Raji (cell line): ENCODE measurements around the gene IL12RB2.

Source experiments
- POLR2A ChIP-seq: IDR thresholded peaks from 2 replicates; pipeline ENCODE4 v1.6.1; 2011; ENCODE audit warnings: low read depth, low read length, control low read depth; ENCODE audit not compliant: insufficient read depth

The IL12RB2 gene

GRCh38 chr1:67307251-67308060 is at the start of gene IL12RB2:
Gene IL12RB2, plus strand, starts transcription at chr1:67307873. Its CDS starts 12,496 bp downstream, at chr1:67320369.
- no peak for TF ChIP-seq POLR2A

GRCh38 chr1:67261680-67262079 is 46.0 kb upstream of the IL12RB2 start:
- TF ChIP-seq POLR2A, result no peak

GRCh38 chr1:67262735-67263134 is 44.9 kb upstream of the IL12RB2 start:
- TF ChIP-seq POLR2A, result no peak

- no peak for TF ChIP-seq POLR2A
These were observed 43.5 kb upstream of the IL12RB2 start for GRCh38 chr1:67264152-67264551.

GRCh38 chr1:67264899-67265298 is 42.8 kb upstream of the IL12RB2 start:
- TF ChIP-seq POLR2A, result no peak

GRCh38 chr1:67269061-67269460 is 38.6 kb upstream of the IL12RB2 start:
- no peak for TF ChIP-seq POLR2A

- no peak for TF ChIP-seq POLR2A
These were observed 37.1 kb upstream of the IL12RB2 start for GRCh38 chr1:67270541-67270940.

GRCh38 chr1:67273591-67273990 is 34.1 kb upstream of the IL12RB2 start:
- TF ChIP-seq POLR2A, result no peak

- no peak for TF ChIP-seq POLR2A
These were observed 32.9 kb upstream of the IL12RB2 start for GRCh38 chr1:67274623-67275325.

GRCh38 chr1:67280696-67281095 is 27.0 kb upstream of the IL12RB2 start:
- TF ChIP-seq POLR2A, result no peak

GRCh38 chr1:67281244-67281643 is 26.4 kb upstream of the IL12RB2 start:
- TF ChIP-seq POLR2A, result no peak

GRCh38 chr1:67285780-67286488 is 21.7 kb upstream of the IL12RB2 start:
- no peak for TF ChIP-seq POLR2A

GRCh38 chr1:67290236-67290635 is 17.4 kb upstream of the IL12RB2 start:
- TF ChIP-seq POLR2A, result no peak

GRCh38 chr1:67294836-67295617 is 12.6 kb upstream of the IL12RB2 start:
- no peak for TF ChIP-seq POLR2A

GRCh38 chr1:67298762-67299161 is 8.9 kb upstream of the IL12RB2 start:
- no peak for TF ChIP-seq POLR2A

GRCh38 chr1:67299296-67299695 is 8.4 kb upstream of the IL12RB2 start:
- no peak for TF ChIP-seq POLR2A

- TF ChIP-seq POLR2A, result no peak
These were observed 7.1 kb upstream of the IL12RB2 start for GRCh38 chr1:67300561-67300960.
